Right renal pelvis (tissue), 4 donors: ENCODE results near the gene WDR87. TPM values are rescaled to one million over a fixed set of nuclear protein-coding genes. Genes with fewer than 3 reads are reported as not detected.
"Not testable (repeated sequence)": the region's sequence is repeated elsewhere in the genome, so short reads cannot be mapped to it uniquely, and the experiment has no call there.

Source experiments
- DNase-seq, 4 donors: peaks; one replicate each; pipeline ENCODE4 v3.0.0-alpha.2; 2013; ENCODE audit warnings: low read depth in 4 of 4, low spot score in 3 of 4, missing footprints in 1 of 4
- polyA plus RNA-seq, 4 donors: library from polyadenylated mRNA; unstranded; fragments of 120-200 nt; gene quantifications; one replicate each; pipeline ENCODE4 v1.2.1, GENCODE V29; 2013; ENCODE audit not compliant: insufficient read length in 4 of 4

WDR87 gene
- polyA plus RNA-seq, 4 donors = 0.01 TPM; not detected in 3

- no peak for DNase-seq
Observed at GRCh38 chr19:37893845-37894575, 12.4 kb downstream of the WDR87 start.

- no peak for DNase-seq
Observed at GRCh38 chr19:37886571-37886970, 19.8 kb downstream of the WDR87 start.

- DNase-seq = no peak
Observed at GRCh38 chr19:37885392-37885791, 21.0 kb downstream of the WDR87 start.

GRCh38 chr19:37877147-37877546 lies 29.2 kb downstream of the WDR87 start:
- DNase-seq = no peak

- DNase-seq = no peak
Observed at GRCh38 chr19:37876032-37876431, 30.4 kb downstream of the WDR87 start.

- DNase-seq = peak in 2 of 4 donors; percentile 36 to 40
Observed at GRCh38 chr19:37874784-37875183, 31.6 kb downstream of the WDR87 start.

GRCh38 chr19:37872383-37872782 lies 34.0 kb downstream of the WDR87 start:
- DNase-seq = no peak

GRCh38 chr19:37869766-37870340 lies 36.5 kb downstream of the WDR87 start:
- no peak for DNase-seq

- DNase-seq = no peak
Observed at GRCh38 chr19:37867831-37868230, 38.6 kb downstream of the WDR87 start.

GRCh38 chr19:37865930-37866329 lies 40.5 kb downstream of the WDR87 start:
- DNase-seq = not testable (repeated sequence)

- DNase-seq = no peak
Observed at GRCh38 chr19:37864501-37864900, 41.9 kb downstream of the WDR87 start.

GRCh38 chr19:37855098-37855497 lies 51.3 kb downstream of the WDR87 start:
- peak in 3 of 4 donors; percentile 39 to 73 (median 68) for DNase-seq

- DNase-seq = no peak
Observed at GRCh38 chr19:37845932-37846331, 60.5 kb downstream of the WDR87 start.

Other genes with a start within 250 kb of the WDR87 start
- gene ZNF607, start 186.8 kb downstream of the WDR87 start, polyA plus RNA-seq = 10 to 100 TPM; 10.9 to 13.8 (median 13.6) TPM
- 10 to 100 TPM; 10.8 to 13.4 (median 12.0) TPM for gene ZNF573, start 127.0 kb downstream of the WDR87 start, polyA plus RNA-seq
- 10 to 100 TPM; 23.3 to 30.6 (median 23.9) TPM for gene SIPA1L3, start 614 bp upstream of the WDR87 start, polyA plus RNA-seq